ENCODE measurements around the gene SPRYD3. TPM values are rescaled to one million over a fixed set of nuclear protein-coding genes. Genes with fewer than 3 reads are reported as not detected.

Gene SPRYD3
- total and polyA plus RNA-seq, 2 experiments from 2014 or later = 4.3 to 5.4 TPM

- Mint-ChIP-seq H3K4me3 (no peak overlapping the region; the same call in 2 of the 3 replicates), H3K9me3 (no peaks in the 10 kb centered on the region), H3K27me3 (ENCODE audit: insufficient read depth, low read depth, poor library complexity) (peaks cover 20% of the 10 kb centered on the region), H3K36me3 (ENCODE audit: low read depth) (peaks cover 14% of the 10 kb centered on the region), H3K27ac (no peak overlapping the region), H3K4me1 (peaks cover 48% of the 10 kb centered on the region)
- no peaks in the 10 kb centered on the region; the same call in 1 of the 2 replicates for H3K36me3 ChIP-seq (ENCODE audit: insufficient read depth)
- H3K4me2 ChIP-seq = no peak overlapping the region
- H3K9me2 ChIP-seq (ENCODE audit: insufficient read depth) = no peaks in the 10 kb centered on the region
- H3K27me3 ChIP-seq (ENCODE audit: insufficient read depth) = 0 out of 2 replicates have a peak, but pooled peaks cover 3% of the 10 kb centered on the region
- H3F3A ChIP-seq (replicated peaks; ENCODE audit: low read depth) = no peaks in the 10 kb centered on the region
- H3K79me2 ChIP-seq (replicated peaks; ENCODE audit: insufficient read depth) = no peaks in the 10 kb centered on the region
- TF ChIP-seq STAT1 (IDR thresholded peaks at IDR 0.05; ENCODE audit: unreplicated experiment) = no peak
- no peak for TF ChIP-seq POLR2AphosphoS5 (IDR thresholded peaks at IDR 0.05; ENCODE audit: low read depth)
- TF ChIP-seq NANOG (IDR thresholded peaks at IDR 0.05; ENCODE audit: borderline replicate concordance) = no peak
- TF ChIP-seq CREB1 (CRISPR knock-in tag; IDR thresholded peaks at IDR 0.05; ENCODE audit: low read depth) = no peak
- no peak for TF ChIP-seq JUNB (IDR thresholded peaks at IDR 0.05; ENCODE audit: unreplicated experiment)
- TF ChIP-seq EZH2phosphoT487 (IDR thresholded peaks at IDR 0.05; ENCODE audit: unreplicated experiment) = no peak
- no peak for TF ChIP-seq ZNF114 (CRISPR knock-in tag; IDR thresholded peaks at IDR 0.05)
- no peak for TF ChIP-seq REST (IDR thresholded peaks at IDR 0.05; ENCODE audit: unreplicated experiment)
- no peak for TF ChIP-seq EZH2 (IDR thresholded peaks at IDR 0.05; ENCODE audit: low read depth, unreplicated experiment)
- TF ChIP-seq ETS1 (IDR thresholded peaks at IDR 0.05) = no peak
- H3K4me3 ChIP-seq = no peak overlapping the region
- DNase-seq (ENCODE audit: low spot score) (no peak), ATAC-seq (peak; percentile 12; the same call in 2 of the 3 replicates)
- H3K27ac ChIP-seq (ENCODE audit: low read depth) = no peak overlapping the region
- H3K4me1 ChIP-seq (ENCODE audit: insufficient read depth) = peaks cover 23% of the 10 kb centered on the region
- H2AFZ ChIP-seq = no peak overlapping the region
- H4K20me1 ChIP-seq (replicated peaks; ENCODE audit: insufficient read depth) = no peaks in the 10 kb centered on the region
These were observed 9.4 kb downstream of the SPRYD3 start for GRCh38 chr12:53069621-53070410.

All from GM23338 (cell line).